Measurements from ENCODE around the gene GIT2. TPM values are rescaled to one million over a fixed set of nuclear protein-coding genes. Genes with fewer than 3 reads are reported as not detected.

The GIT2 gene
- total RNA-seq, 1 experiment from 2014 or later = 40.0 TPM

DNA sequence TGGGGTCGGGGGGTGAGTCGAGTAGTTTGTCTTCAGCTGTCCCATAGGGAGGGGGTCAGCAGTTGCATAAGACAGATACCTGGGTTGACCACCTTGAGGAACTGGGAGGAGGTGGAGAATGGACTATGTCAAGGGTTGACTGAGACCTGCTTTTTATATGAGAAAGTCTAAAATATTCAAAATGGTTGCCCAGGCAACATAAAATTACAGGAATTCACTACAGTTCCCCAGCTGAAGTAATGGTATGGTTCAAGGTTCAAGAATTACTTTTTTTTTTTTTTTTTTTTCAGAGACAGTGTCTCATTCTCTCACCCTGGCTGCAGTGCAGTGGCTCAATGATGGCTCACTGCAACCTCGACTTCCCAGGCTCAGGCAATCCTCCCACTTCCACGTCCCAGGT lies 101.2 kb downstream of the GIT2 start:
- intact Hi-C loops (cut with micrococcal nuclease; ENCODE audit: unreplicated experiment) (no loop called here), in situ Hi-C loops (cut with HindIII; ENCODE audit: low pct_unique_long_range_greater_than_20kb, low sequenced_read_pairs) (no loop called here)
- no peak for ATAC-seq
- no peak overlapping the region for H3K4me3 ChIP-seq (ENCODE audit: low read depth in 2 of 2, low read length in 2 of 2)
- ChIA-PET POLR2A (no interaction called here), CTCF (no interaction called here)
- no peaks in the 10 kb centered on the region for H3K9me3 ChIP-seq (ENCODE audit: control insufficient read depth, insufficient read depth, low read depth, low read length)
- no peaks in the 10 kb centered on the region for H3K36me3 ChIP-seq (ENCODE audit: control insufficient read depth, insufficient read depth, low read length)
- H3K27me3 ChIP-seq (ENCODE audit: control insufficient read depth, insufficient read depth, low read length) = no peaks in the 10 kb centered on the region
- DNase-seq (ENCODE audit: low read depth, low spot score) = no peak
- TF ChIP-seq, protein P1, sequence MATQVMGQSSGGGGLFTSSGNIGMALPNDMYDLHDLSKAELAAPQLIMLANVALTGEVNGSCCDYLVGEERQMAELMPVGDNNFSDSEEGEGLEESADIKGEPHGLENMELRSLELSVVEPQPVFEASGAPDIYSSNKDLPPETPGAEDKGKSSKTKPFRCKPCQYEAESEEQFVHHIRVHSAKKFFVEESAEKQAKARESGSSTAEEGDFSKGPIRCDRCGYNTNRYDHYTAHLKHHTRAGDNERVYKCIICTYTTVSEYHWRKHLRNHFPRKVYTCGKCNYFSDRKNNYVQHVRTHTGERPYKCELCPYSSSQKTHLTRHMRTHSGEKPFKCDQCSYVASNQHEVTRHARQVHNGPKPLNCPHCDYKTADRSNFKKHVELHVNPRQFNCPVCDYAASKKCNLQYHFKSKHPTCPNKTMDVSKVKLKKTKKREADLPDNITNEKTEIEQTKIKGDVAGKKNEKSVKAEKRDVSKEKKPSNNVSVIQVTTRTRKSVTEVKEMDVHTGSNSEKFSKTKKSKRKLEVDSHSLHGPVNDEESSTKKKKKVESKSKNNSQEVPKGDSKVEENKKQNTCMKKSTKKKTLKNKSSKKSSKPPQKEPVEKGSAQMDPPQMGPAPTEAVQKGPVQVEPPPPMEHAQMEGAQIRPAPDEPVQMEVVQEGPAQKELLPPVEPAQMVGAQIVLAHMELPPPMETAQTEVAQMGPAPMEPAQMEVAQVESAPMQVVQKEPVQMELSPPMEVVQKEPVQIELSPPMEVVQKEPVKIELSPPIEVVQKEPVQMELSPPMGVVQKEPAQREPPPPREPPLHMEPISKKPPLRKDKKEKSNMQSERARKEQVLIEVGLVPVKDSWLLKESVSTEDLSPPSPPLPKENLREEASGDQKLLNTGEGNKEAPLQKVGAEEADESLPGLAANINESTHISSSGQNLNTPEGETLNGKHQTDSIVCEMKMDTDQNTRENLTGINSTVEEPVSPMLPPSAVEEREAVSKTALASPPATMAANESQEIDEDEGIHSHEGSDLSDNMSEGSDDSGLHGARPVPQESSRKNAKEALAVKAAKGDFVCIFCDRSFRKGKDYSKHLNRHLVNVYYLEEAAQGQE (IDR thresholded peaks at IDR 0.05; ENCODE audit: insufficient read depth in 1 of 2, low read depth in 2 of 2, low read length in 1 of 2) = no peak
- TF ChIP-seq, protein P2, sequence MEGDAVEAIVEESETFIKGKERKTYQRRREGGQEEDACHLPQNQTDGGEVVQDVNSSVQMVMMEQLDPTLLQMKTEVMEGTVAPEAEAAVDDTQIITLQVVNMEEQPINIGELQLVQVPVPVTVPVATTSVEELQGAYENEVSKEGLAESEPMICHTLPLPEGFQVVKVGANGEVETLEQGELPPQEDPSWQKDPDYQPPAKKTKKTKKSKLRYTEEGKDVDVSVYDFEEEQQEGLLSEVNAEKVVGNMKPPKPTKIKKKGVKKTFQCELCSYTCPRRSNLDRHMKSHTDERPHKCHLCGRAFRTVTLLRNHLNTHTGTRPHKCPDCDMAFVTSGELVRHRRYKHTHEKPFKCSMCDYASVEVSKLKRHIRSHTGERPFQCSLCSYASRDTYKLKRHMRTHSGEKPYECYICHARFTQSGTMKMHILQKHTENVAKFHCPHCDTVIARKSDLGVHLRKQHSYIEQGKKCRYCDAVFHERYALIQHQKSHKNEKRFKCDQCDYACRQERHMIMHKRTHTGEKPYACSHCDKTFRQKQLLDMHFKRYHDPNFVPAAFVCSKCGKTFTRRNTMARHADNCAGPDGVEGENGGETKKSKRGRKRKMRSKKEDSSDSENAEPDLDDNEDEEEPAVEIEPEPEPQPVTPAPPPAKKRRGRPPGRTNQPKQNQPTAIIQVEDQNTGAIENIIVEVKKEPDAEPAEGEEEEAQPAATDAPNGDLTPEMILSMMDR (IDR thresholded peaks at IDR 0.05) = no peak
- TF ChIP-seq SIN3A (IDR thresholded peaks at IDR 0.05; ENCODE audit: borderline replicate concordance, insufficient read depth, low read depth, low read length) = no peak
- no peak for TF ChIP-seq POLR2AphosphoS5 (IDR thresholded peaks at IDR 0.05; ENCODE audit: low read depth, low read length)
- TF ChIP-seq TCF7L2 (IDR thresholded peaks at IDR 0.05; ENCODE audit: low read depth, low read length) = no peak
- no peak overlapping the region for H3K27ac ChIP-seq (ENCODE audit: low read length)
- no TSS peak for BruUV-seq (replicated peaks)
- H3K4me1 ChIP-seq (ENCODE audit: control insufficient read depth, insufficient read depth, low read length) = peaks cover 9% of the 10 kb centered on the region; the same call in 1 of the 2 replicates

DNA sequence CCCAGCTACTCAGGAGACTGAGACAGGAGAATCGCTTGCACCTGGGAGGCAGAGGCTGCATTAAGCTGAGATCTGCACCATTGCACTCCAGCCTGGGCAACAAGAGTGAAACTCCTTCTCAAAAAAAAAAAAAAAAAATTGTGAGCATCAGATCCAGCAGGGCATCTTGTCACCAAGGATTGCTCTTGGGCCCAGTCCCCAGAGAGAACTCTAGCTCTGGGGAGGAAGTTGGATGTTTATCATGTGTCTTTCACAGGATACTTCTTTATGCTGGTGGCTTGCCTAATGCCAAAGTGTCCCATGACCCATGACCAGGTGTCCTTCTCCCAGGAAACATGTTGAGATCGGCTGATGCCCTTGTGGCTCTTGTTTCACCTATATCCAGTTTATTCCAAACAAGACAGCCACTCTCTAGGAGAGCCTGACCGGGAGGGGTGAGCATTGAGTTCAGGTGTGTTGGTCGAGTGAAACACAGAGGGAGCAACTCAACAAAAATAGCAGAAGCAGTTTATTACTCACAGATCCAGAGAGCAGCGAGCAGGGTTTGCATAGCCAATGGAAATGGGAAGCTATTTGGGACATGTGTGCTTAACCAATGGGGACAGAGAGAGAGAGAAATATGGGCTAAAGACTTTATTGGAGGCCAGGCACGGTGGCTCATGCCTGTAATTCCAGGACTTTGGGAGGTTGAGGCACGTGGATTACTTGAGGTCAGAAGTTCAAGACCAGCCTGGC lies 102.7 kb downstream of the GIT2 start:
- in situ Hi-C loops (cut with HindIII; ENCODE audit: low pct_unique_long_range_greater_than_20kb, low sequenced_read_pairs) = no loop called here
- ChIA-PET POLR2A (no interaction called here), CTCF (no interaction called here)
- no peak for DNase-seq (ENCODE audit: low read depth, low spot score)
- H3K27me3 ChIP-seq (ENCODE audit: control insufficient read depth, insufficient read depth, low read length) = no peaks in the 10 kb centered on the region
- intact Hi-C loops (cut with micrococcal nuclease; ENCODE audit: unreplicated experiment) = no loop called here
- no peaks in the 10 kb centered on the region for H3K4me1 ChIP-seq (ENCODE audit: control insufficient read depth, insufficient read depth, low read length)
- H3K4me3 ChIP-seq (ENCODE audit: low read depth in 2 of 2, low read length in 2 of 2) = no peak overlapping the region
- no peak for ATAC-seq
- no peaks in the 10 kb centered on the region for H3K9me3 ChIP-seq (ENCODE audit: control insufficient read depth, insufficient read depth, low read depth, low read length)
- no TSS peak for BruUV-seq (replicated peaks)
- no peak overlapping the region for H3K27ac ChIP-seq (ENCODE audit: low read length)
- TF ChIP-seq TCF7L2 (IDR thresholded peaks at IDR 0.05; ENCODE audit: low read depth, low read length) = no peak
- TF ChIP-seq, protein P2 (IDR thresholded peaks at IDR 0.05) = no peak
- no peak for TF ChIP-seq SIN3A (IDR thresholded peaks at IDR 0.05; ENCODE audit: borderline replicate concordance, insufficient read depth, low read depth, low read length)
- TF ChIP-seq, protein P1 (IDR thresholded peaks at IDR 0.05; ENCODE audit: insufficient read depth in 1 of 2, low read depth in 2 of 2, low read length in 1 of 2) = no peak
- TF ChIP-seq POLR2AphosphoS5 (IDR thresholded peaks at IDR 0.05; ENCODE audit: low read depth, low read length) = no peak
- H3K36me3 ChIP-seq (ENCODE audit: control insufficient read depth, insufficient read depth, low read length) = no peaks in the 10 kb centered on the region

All from Panc1 (cell line).